GM18502 (cell line): ENCODE data around the gene FBXO41.
A peak's percentile ranks its signal among the peaks of the same experiment; 100 is the strongest.

ENCODE experiments used
- ATAC-seq: cut with Tn5 transposase; IDR thresholded peaks from one replicate; pipeline ENCODE4 v1.9.1; 2021; ENCODE audit warnings: mild to moderate bottlenecking; ENCODE audit not compliant: unreplicated experiment, poor library complexity

The FBXO41 gene

DNA sequence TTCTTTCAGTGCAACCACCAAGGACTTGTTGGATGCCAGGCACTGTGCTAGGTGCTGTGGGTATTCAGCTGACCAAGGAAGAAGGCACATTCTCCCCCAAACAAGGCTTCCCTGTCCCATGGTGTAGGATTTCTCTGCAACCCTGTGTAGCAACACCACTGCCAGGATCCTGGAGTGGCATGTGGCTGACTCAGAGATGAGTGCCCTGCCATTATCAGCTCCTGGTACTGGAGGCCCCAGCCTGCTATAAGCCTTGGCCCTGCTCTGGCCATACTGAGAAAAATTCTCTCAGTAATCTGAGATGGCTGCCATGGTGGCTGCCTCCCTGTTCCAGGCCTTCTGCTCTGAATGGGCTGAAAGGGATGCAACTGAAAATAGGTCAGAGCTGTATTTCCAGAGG is 66.0 kb downstream of the FBXO41 start:
- no peak for ATAC-seq

GRCh38 chr2:73217826-73218225 is 66.5 kb downstream of the FBXO41 start:
- no peak for ATAC-seq

DNA sequence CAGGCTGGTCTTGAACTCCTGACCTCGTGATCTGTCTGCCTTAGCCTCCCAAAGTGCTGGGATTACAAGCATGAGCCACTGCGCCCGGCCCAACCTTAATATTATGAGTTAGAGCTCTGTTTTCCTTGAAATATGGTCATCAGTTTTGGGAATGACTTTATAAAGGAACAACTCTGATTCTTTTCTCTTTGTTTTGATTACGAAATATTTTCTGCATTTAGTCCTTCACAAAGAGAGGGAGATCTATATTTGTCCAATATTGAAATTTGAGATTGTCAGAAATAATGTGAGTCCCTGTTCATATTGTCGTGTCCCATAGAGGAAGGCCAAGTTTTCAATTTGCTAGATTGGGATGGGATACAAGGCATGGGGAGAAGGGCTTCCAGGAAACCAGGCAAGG is 67.1 kb downstream of the FBXO41 start:
- no peak for ATAC-seq

- no peak for ATAC-seq
Observed at GRCh38 chr2:73215254-73215653, 69.0 kb downstream of the FBXO41 start.

GRCh38 chr2:73214120-73215035 is 69.9 kb downstream of the FBXO41 start, which contains the start of gene SMYD5:
TSS of gene SMYD5 (plus strand) at chr2:73214245. CDS start at chr2:73214267, 22 bp downstream.
- peak; percentile 91 for ATAC-seq

GRCh38 chr2:73212448-73213176 is 71.7 kb downstream of the FBXO41 start:
- ATAC-seq = peak; percentile 73

GRCh38 chr2:73212098-73212447 is 72.2 kb downstream of the FBXO41 start:
- ATAC-seq = no peak

DNA sequence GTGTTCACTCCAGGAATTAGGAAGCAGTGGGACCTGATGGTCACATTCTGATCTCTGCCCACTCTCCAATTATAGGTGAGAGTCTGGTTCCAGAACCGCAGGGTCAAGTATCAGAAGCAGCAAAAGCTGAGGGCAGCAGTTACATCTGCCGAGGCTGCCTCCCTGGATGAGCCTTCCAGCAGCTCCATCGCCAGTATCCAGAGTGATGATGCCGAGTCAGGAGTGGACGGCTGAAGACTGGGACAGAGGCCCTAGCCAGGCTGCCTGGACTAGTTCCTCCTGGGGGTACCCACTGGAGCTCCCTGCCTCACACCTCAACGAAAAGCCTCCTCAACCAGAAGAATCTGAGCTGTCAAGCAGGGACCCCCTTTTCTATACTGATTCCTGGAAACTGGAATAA is 73.6 kb downstream of the FBXO41 start:
- ATAC-seq = no peak

GRCh38 chr2:73210019-73210418 is 74.3 kb downstream of the FBXO41 start:
- no peak for ATAC-seq

DNA sequence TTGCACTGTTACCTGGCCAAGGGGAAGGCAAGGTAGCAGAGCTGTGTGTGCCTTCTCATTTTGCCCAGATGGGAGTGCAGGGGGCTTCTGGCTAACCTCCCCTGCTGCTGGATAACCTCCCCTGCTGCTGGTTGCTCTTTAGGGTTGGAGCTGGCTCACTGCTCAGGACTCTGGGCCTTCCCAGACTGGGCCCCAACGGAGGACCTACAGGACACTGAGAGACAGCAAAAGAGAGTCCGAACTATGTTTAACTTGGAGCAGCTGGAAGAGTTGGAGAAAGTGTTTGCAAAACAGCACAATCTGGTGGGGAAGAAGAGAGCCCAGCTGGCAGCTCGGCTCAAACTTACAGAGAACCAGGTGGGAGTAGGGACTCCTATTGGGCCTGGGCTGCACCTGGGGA is 76.0 kb downstream of the FBXO41 start:
- no peak for ATAC-seq

- ATAC-seq = no peak
Observed at GRCh38 chr2:73205611-73206010, 78.7 kb downstream of the FBXO41 start.
